DOHH2 (cell line): ENCODE data around the gene TGFBR2.

Source experiments
- CTCF ChIP-seq: fragments of 200-600 bp; sonication (generic); IDR thresholded peaks from one replicate; pipeline ENCODE4 v1.5.1; 2014; ENCODE audit warnings: antibody characterized with exemption, mild to moderate bottlenecking, low read depth, low read length; ENCODE audit not compliant: poor library complexity, severe bottlenecking
- EZH2phosphoT487 ChIP-seq: fragments of 200-600 bp; sonication (generic); IDR thresholded peaks from 2 replicates; pipeline ENCODE4 v1.6.1; 2017; ENCODE audit warnings: borderline replicate concordance, mild to moderate bottlenecking, antibody characterized with exemption, low read length, moderate library complexity, mixed read lengths

GRCh38 chr3:30691249-30691880, 85.0 kb downstream of the TGFBR2 start:
- TF ChIP-seq CTCF, result no peak
- TF ChIP-seq EZH2phosphoT487, result no peak
